KMS-11 (cell line): ENCODE results near the gene GAB2.

Experiments used
- H2AFZ ChIP-seq: fragments of 200-600 bp; sonication (generic); 2 replicates; pipeline ENCODE4 v1.6.1; 2016; ENCODE audit warnings: antibody characterized with exemption, mixed run types, low read depth
- H3K27ac ChIP-seq: fragments of 200-600 bp; sonication (generic); 2 replicates; pipeline ENCODE4 v1.6.1; 2016; ENCODE audit warnings: mild to moderate bottlenecking, mixed run types
- H3K27me3 ChIP-seq: fragments of 200-600 bp; sonication (generic); 2 replicates; pipeline ENCODE4 v1.6.1; 2017; ENCODE audit warnings: mild to moderate bottlenecking, low read depth, mixed run types, moderate library complexity; ENCODE audit not compliant: insufficient read depth
- H3K36me3 ChIP-seq: fragments of 200-600 bp; sonication (generic); 2 replicates; pipeline ENCODE4 v1.6.1; 2017; ENCODE audit warnings: mild to moderate bottlenecking, mixed run types; ENCODE audit not compliant: insufficient read depth
- H3K4me1 ChIP-seq: fragments of 200-600 bp; sonication (generic); 2 replicates; pipeline ENCODE4 v1.6.1; 2016; ENCODE audit warnings: mild to moderate bottlenecking, low read depth, mixed run types; ENCODE audit not compliant: poor library complexity, severe bottlenecking
- H3K4me2 ChIP-seq: fragments of 200-600 bp; sonication (generic); 2 replicates; pipeline ENCODE4 v1.7.0; 2016; ENCODE audit warnings: mild to moderate bottlenecking, mixed run types
- H3K4me3 ChIP-seq: fragments of 200-600 bp; sonication (generic); IDR thresholded peaks from 2 replicates; pipeline ENCODE4 v1.6.1; 2017; ENCODE audit warnings: low read depth, low read length, mixed read lengths; ENCODE audit not compliant: insufficient read depth
- H3K79me2 ChIP-seq: fragments of 200-600 bp; sonication (generic); 2 replicates; pipeline ENCODE4 v1.6.1; 2016; ENCODE audit warnings: low read depth, mixed run types; ENCODE audit not compliant: insufficient read depth
- H3K9ac ChIP-seq: fragments of 200-600 bp; sonication (generic); 2 replicates; pipeline ENCODE4 v1.6.1; 2016; ENCODE audit warnings: mild to moderate bottlenecking, mixed run types
- H4K20me1 ChIP-seq: fragments of 200-600 bp; sonication (generic); 2 replicates; pipeline ENCODE4 v1.6.1; 2016; ENCODE audit warnings: mild to moderate bottlenecking, mixed run types; ENCODE audit not compliant: insufficient read depth
- TF ChIP-seq, protein P1 (sequence below): fragments of 200-600 bp; sonication (generic); conservative IDR thresholded peaks from 2 replicates; pipeline ENCODE4 v1.6.1; 2017; ENCODE audit warnings: low read depth, mild to moderate bottlenecking, antibody characterized with exemption, low read length, moderate library complexity, mixed read lengths

The GAB2 gene

DNA sequence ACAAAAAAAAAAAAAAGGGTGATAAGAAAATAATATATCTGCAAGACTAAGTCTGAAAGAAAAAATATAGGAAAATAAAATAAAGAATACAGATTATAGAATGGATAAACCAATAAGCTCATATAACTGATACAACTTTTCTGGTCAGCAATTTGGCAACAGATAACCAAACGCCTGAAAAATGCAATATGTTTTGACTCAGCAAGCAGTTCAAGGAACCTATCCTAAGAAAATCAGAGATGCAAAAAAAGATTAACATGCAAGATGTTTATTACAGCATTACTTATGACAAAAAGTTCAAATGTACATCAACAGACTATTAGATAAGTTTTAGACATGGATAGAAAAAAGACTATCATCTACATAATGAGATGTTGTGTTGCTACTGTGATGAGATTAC, 27.1 kb upstream of the GAB2 start:
- Histone ChIP-seq H3K4me1 (peaks cover 8% of the 10 kb centered on the region), H3K27me3 (no peaks in the 10 kb centered on the region)

DNA sequence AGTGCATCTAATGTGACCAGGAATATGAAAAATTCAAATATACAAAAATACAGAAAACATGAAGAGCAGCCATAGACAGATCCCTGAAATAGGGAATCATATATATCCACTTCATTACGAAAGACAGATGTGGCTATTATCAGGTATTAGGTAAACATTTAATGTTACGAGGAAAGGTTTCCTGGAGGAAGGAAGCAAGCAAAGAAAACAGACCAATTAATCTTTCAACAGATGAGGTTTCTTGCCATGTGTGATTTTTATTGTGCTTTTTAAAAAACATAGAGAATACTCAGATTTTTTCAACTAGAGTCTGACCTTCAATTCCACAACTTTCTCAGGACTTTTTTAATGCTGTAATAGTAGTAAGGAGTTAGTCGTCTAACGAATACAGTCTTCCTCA, 24.3 kb upstream of the GAB2 start:
- no peak overlapping the region for H3K27ac ChIP-seq
- no peak overlapping the region for H2AFZ ChIP-seq
- no peak overlapping the region for H3K4me3 ChIP-seq
- TF ChIP-seq, protein P1, sequence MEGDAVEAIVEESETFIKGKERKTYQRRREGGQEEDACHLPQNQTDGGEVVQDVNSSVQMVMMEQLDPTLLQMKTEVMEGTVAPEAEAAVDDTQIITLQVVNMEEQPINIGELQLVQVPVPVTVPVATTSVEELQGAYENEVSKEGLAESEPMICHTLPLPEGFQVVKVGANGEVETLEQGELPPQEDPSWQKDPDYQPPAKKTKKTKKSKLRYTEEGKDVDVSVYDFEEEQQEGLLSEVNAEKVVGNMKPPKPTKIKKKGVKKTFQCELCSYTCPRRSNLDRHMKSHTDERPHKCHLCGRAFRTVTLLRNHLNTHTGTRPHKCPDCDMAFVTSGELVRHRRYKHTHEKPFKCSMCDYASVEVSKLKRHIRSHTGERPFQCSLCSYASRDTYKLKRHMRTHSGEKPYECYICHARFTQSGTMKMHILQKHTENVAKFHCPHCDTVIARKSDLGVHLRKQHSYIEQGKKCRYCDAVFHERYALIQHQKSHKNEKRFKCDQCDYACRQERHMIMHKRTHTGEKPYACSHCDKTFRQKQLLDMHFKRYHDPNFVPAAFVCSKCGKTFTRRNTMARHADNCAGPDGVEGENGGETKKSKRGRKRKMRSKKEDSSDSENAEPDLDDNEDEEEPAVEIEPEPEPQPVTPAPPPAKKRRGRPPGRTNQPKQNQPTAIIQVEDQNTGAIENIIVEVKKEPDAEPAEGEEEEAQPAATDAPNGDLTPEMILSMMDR: no peak
- no peaks in the 10 kb centered on the region for H4K20me1 ChIP-seq
- H3K27me3 ChIP-seq: no peaks in the 10 kb centered on the region
- no peaks in the 10 kb centered on the region for H3K79me2 ChIP-seq
- H3K9ac ChIP-seq: no peak overlapping the region
- no peaks in the 10 kb centered on the region for H3K36me3 ChIP-seq
- H3K4me2 ChIP-seq: no peak overlapping the region
- no peaks in the 10 kb centered on the region for H3K4me1 ChIP-seq

More for the DNA sequence above, 27.1 kb upstream of the GAB2 start:
- Histone ChIP-seq H3K4me3 (no peak overlapping the region), H3K9ac (no peak overlapping the region), H3K36me3 (no peaks in the 10 kb centered on the region), H4K20me1 (no peaks in the 10 kb centered on the region), H2AFZ (no peak overlapping the region), H3K27ac (no peak overlapping the region), H3K4me2 (no peak overlapping the region), H3K79me2 (no peaks in the 10 kb centered on the region)
- TF ChIP-seq, protein P1: no peak

DNA sequence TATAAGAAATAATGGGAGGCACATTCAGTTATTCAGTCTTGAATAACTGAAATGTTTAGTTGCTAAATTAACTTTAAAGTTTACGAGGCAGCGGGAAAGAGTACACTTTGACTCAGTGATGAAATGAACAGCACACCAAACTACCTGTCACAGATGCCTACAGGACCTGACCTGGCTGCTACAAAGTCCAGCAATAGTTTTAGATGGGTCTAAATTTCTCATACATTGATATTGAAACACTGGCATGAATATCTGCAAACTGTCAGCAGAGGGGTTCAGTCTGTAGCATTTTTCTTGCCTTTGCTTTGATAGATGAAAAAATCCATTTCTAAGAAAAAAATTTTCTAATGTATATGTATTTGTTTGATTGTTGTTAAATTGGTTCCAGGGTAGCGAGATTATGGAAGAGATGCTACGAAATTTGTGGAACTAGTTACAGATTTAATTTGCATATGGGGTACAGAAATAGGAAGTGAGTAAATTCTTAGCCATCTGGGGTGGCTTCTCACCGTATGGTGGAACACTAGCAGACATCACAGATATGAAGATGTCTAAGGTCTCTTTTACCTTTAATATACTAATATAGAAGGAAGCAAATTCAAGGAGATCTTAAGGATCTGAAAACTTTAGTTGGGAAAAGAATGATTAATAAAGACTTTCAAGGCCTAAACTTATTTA, 20.8 kb upstream of the GAB2 start:
- Histone ChIP-seq H3K27me3 (no peaks in the 10 kb centered on the region), H2AFZ (no peak overlapping the region), H3K4me3 (no peak overlapping the region), H3K4me2 (no peak overlapping the region), H3K79me2 (no peaks in the 10 kb centered on the region), H3K36me3 (no peaks in the 10 kb centered on the region), H3K4me1 (no peaks in the 10 kb centered on the region), H3K27ac (no peak overlapping the region), H3K9ac (no peak overlapping the region), H4K20me1 (no peaks in the 10 kb centered on the region)
- TF ChIP-seq, protein P1: no peak

DNA sequence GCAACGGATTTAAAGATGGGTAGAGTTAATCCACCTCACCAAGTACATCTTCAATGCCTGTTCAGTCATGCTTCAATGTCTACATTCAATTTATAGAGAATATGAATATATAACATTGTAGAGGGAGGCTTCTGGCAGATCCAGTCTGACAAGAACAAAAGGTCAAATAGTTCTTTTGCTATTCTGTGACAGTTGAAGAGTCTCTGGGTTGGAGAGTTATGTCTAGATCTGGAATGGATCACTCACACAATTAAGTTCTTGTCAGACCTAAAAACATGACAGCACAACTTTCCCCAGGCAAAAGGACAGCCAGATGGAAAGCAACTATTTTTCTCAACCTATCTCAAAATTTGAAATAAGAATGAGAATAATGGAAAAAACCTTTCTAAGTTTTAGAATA, 15.3 kb upstream of the GAB2 start:
- H2AFZ ChIP-seq: no peak overlapping the region

More for the DNA sequence above, 15.3 kb upstream of the GAB2 start:
- peaks cover 11% of the 10 kb centered on the region for H3K4me1 ChIP-seq
- no peaks in the 10 kb centered on the region for H4K20me1 ChIP-seq
- no peaks in the 10 kb centered on the region for H3K36me3 ChIP-seq
- no peaks in the 10 kb centered on the region for H3K79me2 ChIP-seq
- no peak overlapping the region for H3K4me3 ChIP-seq
- H3K27ac ChIP-seq: no peak overlapping the region
- TF ChIP-seq, protein P1: no peak
- no peak overlapping the region for H3K4me2 ChIP-seq
- no peaks in the 10 kb centered on the region for H3K27me3 ChIP-seq
- no peak overlapping the region for H3K9ac ChIP-seq
